Panc1 (cell line): ENCODE measurements around the gene TRAPPC5. TPM values are rescaled to one million over a fixed set of nuclear protein-coding genes. Genes with fewer than 3 reads are reported as not detected.

Experiments used
- ATAC-seq: fragments of 200-7000 bp; cut with Tn5 transposase; 2 replicates; pipeline ENCODE4 v1.9.1; 2020; ENCODE audit warnings: mild to moderate bottlenecking, moderate library complexity
- BruUV-seq: library from RNA; stranded (reverse); fragments of 400-500 nt; replicated peaks from 2 replicates; lab custom pipeline; 2021; lab: Mats Ljungman, UMichigan
- CTCF ChIA-PET: fragments of 300-600 bp; sonication (Branson Sonifier 250); formaldehyde crosslinking; loops from one replicate; lab custom pipeline; 2022; ENCODE audit warnings: antibody characterized with exemption; lab: Charles Lee
- POLR2A ChIA-PET: fragments of 300-600 bp; sonication (Branson Sonifier 250); formaldehyde crosslinking; loops from one replicate; lab custom pipeline; 2022; ENCODE audit warnings: antibody characterized with exemption; lab: Charles Lee
- DNase-seq: peaks from one replicate; pipeline ENCODE4 v3.0.0-alpha.2; 2010; ENCODE audit warnings: low read depth, low spot score
- H3K27ac ChIP-seq: 2 replicates; pipeline ENCODE4 v1.5.1; 2011; ENCODE audit warnings: mild to moderate bottlenecking, low read length, inconsistent platforms
- H3K27me3 ChIP-seq: fragments of 200-500 bp; sonication (Bioruptor generic); 2 replicates; pipeline ENCODE4 v1.6.0; 2014; ENCODE audit warnings: low read length, inconsistent platforms; ENCODE audit not compliant: control insufficient read depth, insufficient read depth
- H3K36me3 ChIP-seq: fragments of 200-500 bp; sonication (Bioruptor generic); 2 replicates; pipeline ENCODE4 v1.5.1; 2014; ENCODE audit warnings: inconsistent platforms, mild to moderate bottlenecking, low read length, moderate library complexity; ENCODE audit not compliant: control insufficient read depth, insufficient read depth
- H3K4me1 ChIP-seq: 2 replicates; pipeline ENCODE4 v1.5.1; 2011; ENCODE audit warnings: inconsistent platforms, mild to moderate bottlenecking, low read length, moderate library complexity; ENCODE audit not compliant: control insufficient read depth, insufficient read depth
- H3K4me3 ChIP-seq, 2 experiments: 2 replicates each; pipeline ENCODE4 v1.5.1; 2011 to 2012; ENCODE audit warnings: low read depth in 2 of 2, low read length in 2 of 2, mild to moderate bottlenecking in 2 of 2, inconsistent platforms in 1 of 2, moderate library complexity in 1 of 2
- H3K9me3 ChIP-seq: fragments of 200-500 bp; sonication (Bioruptor generic); 2 replicates; pipeline ENCODE4 v1.5.1; 2014; ENCODE audit warnings: low read depth, mild to moderate bottlenecking, inconsistent platforms, low read length, moderate library complexity; ENCODE audit not compliant: control insufficient read depth, insufficient read depth
- CTCF ChIP-seq: fragments of 450-650 bp; IDR thresholded peaks from 2 replicates; pipeline ENCODE4 v1.5.1; 2017; ENCODE audit warnings: mild to moderate bottlenecking
- POLR2AphosphoS5 ChIP-seq: IDR thresholded peaks from 2 replicates; pipeline ENCODE4 v1.6.1; 2012; ENCODE audit warnings: mild to moderate bottlenecking, low read depth, low read length, moderate library complexity
- SIN3A ChIP-seq: IDR thresholded peaks from 2 replicates; pipeline ENCODE4 v1.6.1; 2012; ENCODE audit warnings: low read depth, mild to moderate bottlenecking, low read length, moderate library complexity, borderline replicate concordance; ENCODE audit not compliant: insufficient read depth
- TCF7L2 ChIP-seq: IDR thresholded peaks from 2 replicates; pipeline ENCODE4 v1.6.1; 2011; ENCODE audit warnings: mild to moderate bottlenecking, low read depth, low read length, inconsistent platforms
- in situ Hi-C: cut with HindIII; loops from 2 replicates; pipeline ENCODE4 v1.10.0; 2016; ENCODE audit warnings: low sequenced_read_pairs, low pct_unique_long_range_greater_than_20kb
- intact Hi-C: fragments of 100-400 bp; cut with micrococcal nuclease; formaldehyde crosslinking; loops from one replicate; pipeline ENCODE4 v1.10.0; 2022; ENCODE audit not compliant: unreplicated experiment
- total RNA-seq: library from RNA; stranded (reverse); gene quantifications from one replicate; pipeline ENCODE4 v1.2.1, GENCODE V29; 2021; ENCODE audit not compliant: unreplicated experiment
- TF ChIP-seq, protein P1 (sequence below), 2 experiments: IDR thresholded peaks; 2 replicates each; pipeline ENCODE4 v1.6.1; 2011 to 2012; ENCODE audit warnings: low read depth in 2 of 2, control low read depth in 1 of 2, low read length in 1 of 2, mild to moderate bottlenecking in 1 of 2, moderate library complexity in 1 of 2; ENCODE audit not compliant: insufficient read depth in 1 of 2

Gene TRAPPC5
- total RNA-seq, 1 experiment from 2014 or later, result 101 TPM

GRCh38 chr19:7729831-7730285 is 49.2 kb downstream of the TRAPPC5 start:
- H3K27ac ChIP-seq, result no peak overlapping the region
- ATAC-seq, result no peak

GRCh38 chr19:7730286-7731217 is 49.9 kb downstream of the TRAPPC5 start:
- no peak overlapping the region for H3K27ac ChIP-seq
- H3K27me3 ChIP-seq, result no peaks in the 10 kb centered on the region; the same call in 1 of the 2 replicates
- no peaks in the 10 kb centered on the region for H3K4me1 ChIP-seq
- intact Hi-C loops (no loop called here), in situ Hi-C loops (no loop called here)
- BruUV-seq, result no TSS peak
- H3K9me3 ChIP-seq, result no peaks in the 10 kb centered on the region
- POLR2A ChIA-PET, result no interaction called here
- TF ChIP-seq SIN3A (no peak), TCF7L2 (no peak)
- DNase-seq (no peak), ATAC-seq (no peak)
- CTCF ChIA-PET, result no interaction called here
- H3K4me3 ChIP-seq, result no peak overlapping the region
- H3K36me3 ChIP-seq, result no peaks in the 10 kb centered on the region

More at GRCh38 chr19:7729831-7730285, 49.2 kb downstream of the TRAPPC5 start:
- ChIA-PET POLR2A (no interaction called here), CTCF (no interaction called here)
- Histone ChIP-seq H3K9me3 (no peaks in the 10 kb centered on the region), H3K4me3 (no peak overlapping the region), H3K36me3 (no peaks in the 10 kb centered on the region), H3K27me3 (no peaks in the 10 kb centered on the region; the same call in 1 of the 2 replicates), H3K4me1 (no peaks in the 10 kb centered on the region)
- TF ChIP-seq POLR2AphosphoS5, result no peak
- TF ChIP-seq SIN3A, result no peak
- TF ChIP-seq, protein P1, sequence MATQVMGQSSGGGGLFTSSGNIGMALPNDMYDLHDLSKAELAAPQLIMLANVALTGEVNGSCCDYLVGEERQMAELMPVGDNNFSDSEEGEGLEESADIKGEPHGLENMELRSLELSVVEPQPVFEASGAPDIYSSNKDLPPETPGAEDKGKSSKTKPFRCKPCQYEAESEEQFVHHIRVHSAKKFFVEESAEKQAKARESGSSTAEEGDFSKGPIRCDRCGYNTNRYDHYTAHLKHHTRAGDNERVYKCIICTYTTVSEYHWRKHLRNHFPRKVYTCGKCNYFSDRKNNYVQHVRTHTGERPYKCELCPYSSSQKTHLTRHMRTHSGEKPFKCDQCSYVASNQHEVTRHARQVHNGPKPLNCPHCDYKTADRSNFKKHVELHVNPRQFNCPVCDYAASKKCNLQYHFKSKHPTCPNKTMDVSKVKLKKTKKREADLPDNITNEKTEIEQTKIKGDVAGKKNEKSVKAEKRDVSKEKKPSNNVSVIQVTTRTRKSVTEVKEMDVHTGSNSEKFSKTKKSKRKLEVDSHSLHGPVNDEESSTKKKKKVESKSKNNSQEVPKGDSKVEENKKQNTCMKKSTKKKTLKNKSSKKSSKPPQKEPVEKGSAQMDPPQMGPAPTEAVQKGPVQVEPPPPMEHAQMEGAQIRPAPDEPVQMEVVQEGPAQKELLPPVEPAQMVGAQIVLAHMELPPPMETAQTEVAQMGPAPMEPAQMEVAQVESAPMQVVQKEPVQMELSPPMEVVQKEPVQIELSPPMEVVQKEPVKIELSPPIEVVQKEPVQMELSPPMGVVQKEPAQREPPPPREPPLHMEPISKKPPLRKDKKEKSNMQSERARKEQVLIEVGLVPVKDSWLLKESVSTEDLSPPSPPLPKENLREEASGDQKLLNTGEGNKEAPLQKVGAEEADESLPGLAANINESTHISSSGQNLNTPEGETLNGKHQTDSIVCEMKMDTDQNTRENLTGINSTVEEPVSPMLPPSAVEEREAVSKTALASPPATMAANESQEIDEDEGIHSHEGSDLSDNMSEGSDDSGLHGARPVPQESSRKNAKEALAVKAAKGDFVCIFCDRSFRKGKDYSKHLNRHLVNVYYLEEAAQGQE (IDR thresholded peaks at IDR 0.05; ENCODE audit: insufficient read depth in 1 of 2, low read depth in 2 of 2, low read length in 1 of 2), result no peak
- no peak for TF ChIP-seq TCF7L2
- no peak for TF ChIP-seq CTCF
- intact Hi-C loops, result no loop called here
- no peak for DNase-seq
- in situ Hi-C loops, result no loop called here
- no TSS peak for BruUV-seq

DNA sequence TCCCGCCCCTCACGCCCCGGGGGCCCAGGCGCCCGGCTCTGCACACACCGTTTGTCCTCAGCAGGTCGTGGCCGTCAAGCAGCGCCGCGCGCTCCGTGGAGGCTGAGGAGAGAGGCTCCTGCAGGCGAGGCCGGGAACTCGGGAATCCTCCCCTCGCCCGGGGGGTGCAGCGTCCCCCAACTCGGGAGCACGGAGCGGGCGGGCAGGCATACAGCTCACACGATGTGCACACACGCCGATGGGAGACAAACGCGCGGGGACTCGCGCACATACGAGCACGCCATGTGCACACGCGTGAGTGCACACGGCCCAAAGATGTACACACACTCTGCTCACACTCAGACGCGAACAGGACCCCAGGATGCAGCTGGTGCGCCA is 50.6 kb downstream of the TRAPPC5 start:
- no peaks in the 10 kb centered on the region for H3K4me1 ChIP-seq
- no peaks in the 10 kb centered on the region for H3K36me3 ChIP-seq
- BruUV-seq, result no TSS peak
- H3K9me3 ChIP-seq, result no peaks in the 10 kb centered on the region
- DNase-seq (no peak), ATAC-seq (no peak)
- CTCF ChIA-PET, result no interaction called here
- in situ Hi-C loops, result no loop called here
- no peak overlapping the region for H3K4me3 ChIP-seq
- TF ChIP-seq CTCF (no peak), POLR2AphosphoS5 (no peak), SIN3A (no peak), TCF7L2 (no peak)
- TF ChIP-seq, protein P1 (IDR thresholded peaks at IDR 0.05; ENCODE audit: insufficient read depth in 1 of 2, low read depth in 2 of 2, low read length in 1 of 2), result no peak
- no peaks in the 10 kb centered on the region; the same call in 1 of the 2 replicates for H3K27me3 ChIP-seq
- POLR2A ChIA-PET, result no interaction called here
- H3K27ac ChIP-seq, result no peak overlapping the region
- intact Hi-C loops, result no loop called here
